Uterus (tissue), 4 donors: ENCODE measurements around the gene ABCC8. TPM values are rescaled to one million over a fixed set of nuclear protein-coding genes. Genes with fewer than 3 reads are reported as not detected.

Experiments used
- DNase-seq, 2 donors: peaks; one replicate each; pipeline ENCODE4 v3.0.0-alpha.2; 2019 to 2020
- H3K27ac ChIP-seq, 2 donors: fragments of 200-600 bp; sonication (generic); 1 replicate in 1 of 2; 2 replicates in 1 of 2; pipeline ENCODE4 v1.5.1; 2016 to 2018
- H3K27me3 ChIP-seq, 2 donors: fragments of 200-600 bp; sonication (generic); one replicate each; pipeline ENCODE4 v1.5.1; 2018 to 2019; ENCODE audit warnings: control low read depth in 1 of 2
- H3K36me3 ChIP-seq, 2 donors: fragments of 200-600 bp; sonication (generic); one replicate each; pipeline ENCODE4 v1.5.1; 2019; ENCODE audit warnings: control low read depth in 1 of 2
- H3K4me1 ChIP-seq, 2 donors: fragments of 200-600 bp; sonication (generic); one replicate each; pipeline ENCODE4 v1.5.1; 2018 to 2019; ENCODE audit warnings: control low read depth in 1 of 2
- H3K4me3 ChIP-seq, 2 donors: fragments of 200-600 bp; sonication (generic); 1 replicate in 1 of 2; 2 replicates in 1 of 2; pipeline ENCODE4 v1.5.1; 2018 to 2019; ENCODE audit warnings: mild to moderate bottlenecking in 1 of 2
- H3K9me3 ChIP-seq, 2 donors: fragments of 200-600 bp; sonication (generic); one replicate each; pipeline ENCODE4 v1.5.1; 2019; ENCODE audit warnings: control low read depth in 1 of 2
- POLR2A ChIP-seq, 2 donors: fragments of 450-650 bp; IDR thresholded peaks; one replicate each; pipeline ENCODE4 v1.6.1; 2016; ENCODE audit warnings: antibody characterized with exemption in 2 of 2, mild to moderate bottlenecking in 1 of 2, moderate library complexity in 1 of 2
- intact Hi-C: fragments of 100-400 bp; cut with DNase I; formaldehyde crosslinking; loops from one replicate; pipeline ENCODE4 v1.15.1; 2023; ENCODE audit warnings: low total_unique reads
- total RNA-seq, 4 donors: library from RNA; depleted of rRNA in 3 of 4; stranded (reverse); fragments of >200 nt in 3 of 4; gene quantifications; one replicate each; pipeline versions ENCODE4 v1.1.0 to v1.2.4, GENCODE V29; 2014 to 2023
- TF ChIP-seq, protein P1 (sequence below), 4 experiments: fragments of 200-600 bp in 2 of 4; fragments of 450-650 bp in 2 of 4; sonication (generic) in 2 of 4; IDR thresholded peaks; one replicate each; pipeline ENCODE4 v1.5.1; 2016 to 2019; ENCODE audit warnings: antibody characterized with exemption in 4 of 4, mild to moderate bottlenecking in 2 of 4, moderate library complexity in 1 of 4
- donor health status: DM: yes; HTN: yes; CAD: no.

The ABCC8 gene
- total RNA-seq, 4 donors from 2014 or later = under 0.01 to 5.5 (median 1.9) TPM; not detected in 1

DNA sequence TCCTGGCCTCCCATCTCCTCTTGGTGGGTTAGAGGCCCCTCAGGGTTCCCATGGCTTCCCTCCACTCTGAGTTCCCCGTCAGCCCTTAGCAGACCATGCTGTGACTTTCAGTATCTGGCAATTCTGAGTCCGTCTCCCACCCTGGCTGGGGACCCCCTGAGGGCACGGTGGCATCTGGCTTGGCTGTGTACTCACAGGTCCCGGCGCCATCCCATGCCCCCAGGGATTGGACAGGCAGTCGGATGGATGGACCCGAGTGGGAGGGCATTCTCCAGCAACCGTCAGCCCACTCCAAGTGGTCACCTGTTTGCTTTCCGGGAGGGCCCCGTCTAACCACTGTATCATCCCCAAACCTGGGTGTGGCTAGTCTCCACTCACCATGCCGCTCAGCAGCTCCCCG, 24.0 kb upstream of the ABCC8 start:
- DNase-seq = no peak
- Histone ChIP-seq H3K27ac (no peak overlapping the region), H3K4me3 (no peak overlapping the region), H3K9me3 (no peaks in the 10 kb centered on the region), H3K36me3 (no peaks in the 10 kb centered on the region), H3K27me3 (no peaks in the 10 kb centered on the region), H3K4me1 (no peaks in the 10 kb centered on the region)
- intact Hi-C loops = no loop called here
- no peak for TF ChIP-seq POLR2A (IDR thresholded peaks at IDR 0.05)
- TF ChIP-seq, protein P1, sequence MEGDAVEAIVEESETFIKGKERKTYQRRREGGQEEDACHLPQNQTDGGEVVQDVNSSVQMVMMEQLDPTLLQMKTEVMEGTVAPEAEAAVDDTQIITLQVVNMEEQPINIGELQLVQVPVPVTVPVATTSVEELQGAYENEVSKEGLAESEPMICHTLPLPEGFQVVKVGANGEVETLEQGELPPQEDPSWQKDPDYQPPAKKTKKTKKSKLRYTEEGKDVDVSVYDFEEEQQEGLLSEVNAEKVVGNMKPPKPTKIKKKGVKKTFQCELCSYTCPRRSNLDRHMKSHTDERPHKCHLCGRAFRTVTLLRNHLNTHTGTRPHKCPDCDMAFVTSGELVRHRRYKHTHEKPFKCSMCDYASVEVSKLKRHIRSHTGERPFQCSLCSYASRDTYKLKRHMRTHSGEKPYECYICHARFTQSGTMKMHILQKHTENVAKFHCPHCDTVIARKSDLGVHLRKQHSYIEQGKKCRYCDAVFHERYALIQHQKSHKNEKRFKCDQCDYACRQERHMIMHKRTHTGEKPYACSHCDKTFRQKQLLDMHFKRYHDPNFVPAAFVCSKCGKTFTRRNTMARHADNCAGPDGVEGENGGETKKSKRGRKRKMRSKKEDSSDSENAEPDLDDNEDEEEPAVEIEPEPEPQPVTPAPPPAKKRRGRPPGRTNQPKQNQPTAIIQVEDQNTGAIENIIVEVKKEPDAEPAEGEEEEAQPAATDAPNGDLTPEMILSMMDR (IDR thresholded peaks at IDR 0.05) = no peak

DNA sequence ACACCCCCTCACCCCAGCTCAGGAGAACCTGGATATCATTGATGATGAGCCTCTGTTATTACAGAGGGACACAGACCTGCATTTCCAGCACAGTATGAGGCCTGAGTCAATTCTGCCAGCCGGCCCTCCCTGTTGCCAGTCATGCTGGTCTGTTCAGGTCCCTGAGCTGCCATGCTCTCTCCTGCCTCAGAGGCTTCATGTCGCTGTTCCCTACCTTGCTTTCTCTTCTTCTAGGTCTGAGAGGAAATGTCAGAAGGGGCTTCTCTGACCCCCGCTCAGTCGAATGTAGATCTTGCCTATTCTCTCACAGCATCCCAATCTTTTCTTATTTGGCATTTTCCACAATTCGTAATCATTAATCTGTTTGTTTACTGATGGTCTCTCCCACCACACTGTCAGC, 21.8 kb upstream of the ABCC8 start:
- no peaks in the 10 kb centered on the region for H3K27me3 ChIP-seq
- no peak for TF ChIP-seq POLR2A (IDR thresholded peaks at IDR 0.05)
- TF ChIP-seq, protein P1 (IDR thresholded peaks at IDR 0.05) = no peak
- no peaks in the 10 kb centered on the region for H3K36me3 ChIP-seq
- no peak for DNase-seq
- intact Hi-C loops = no loop called here
- no peak overlapping the region for H3K27ac ChIP-seq
- no peaks in the 10 kb centered on the region for H3K4me1 ChIP-seq
- H3K9me3 ChIP-seq = no peaks in the 10 kb centered on the region
- H3K4me3 ChIP-seq = no peak overlapping the region

DNA sequence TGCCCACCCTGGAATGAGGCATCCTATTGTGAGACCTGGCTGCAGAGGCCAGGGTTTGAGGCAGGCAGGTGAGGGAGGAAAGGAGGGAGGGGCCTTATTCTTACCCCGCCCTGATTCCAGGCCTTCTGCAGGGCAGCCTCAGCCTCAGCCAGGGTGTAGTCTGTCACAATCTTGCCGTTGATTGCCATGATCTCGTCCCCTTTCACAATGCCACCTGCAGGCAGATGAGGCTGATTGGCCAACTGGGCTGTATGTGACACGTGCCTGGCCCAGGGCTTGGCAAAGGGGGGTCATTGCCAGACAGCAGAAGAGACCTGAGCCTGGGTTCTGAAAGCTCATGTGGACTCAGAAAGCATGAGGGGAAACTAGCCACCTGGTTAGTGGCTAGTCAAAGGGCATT, 21.4 kb upstream of the ABCC8 start:
- TF ChIP-seq POLR2A (IDR thresholded peaks at IDR 0.05) = no peak
- TF ChIP-seq, protein P1 (IDR thresholded peaks at IDR 0.05) = no peak
- H3K27me3 ChIP-seq = no peaks in the 10 kb centered on the region
- intact Hi-C loops = no loop called here
- no peak for DNase-seq
- H3K4me3 ChIP-seq = no peak overlapping the region
- H3K9me3 ChIP-seq = no peaks in the 10 kb centered on the region
- no peaks in the 10 kb centered on the region for H3K36me3 ChIP-seq
- no peak overlapping the region for H3K27ac ChIP-seq
- H3K4me1 ChIP-seq = no peaks in the 10 kb centered on the region

DNA sequence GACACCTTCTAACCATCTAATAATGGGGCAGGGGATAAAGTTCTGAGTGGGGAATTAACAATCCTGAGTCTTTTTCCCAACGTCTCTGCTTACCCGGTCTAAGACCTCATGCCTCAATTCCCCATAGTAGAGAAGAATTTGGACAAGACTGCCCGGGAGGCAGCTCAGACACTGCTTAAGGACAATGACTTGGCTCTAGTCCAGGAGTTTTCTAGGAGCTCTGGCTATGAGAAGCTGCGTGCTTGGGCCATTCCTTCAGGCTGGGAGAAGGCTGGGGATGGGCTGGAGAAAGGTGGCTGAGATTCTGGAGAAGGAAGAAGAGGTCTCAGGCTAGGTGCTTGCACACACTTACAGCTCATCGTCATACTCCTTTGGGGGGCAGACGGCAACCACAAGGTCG, 19.8 kb upstream of the ABCC8 start:
- no peak overlapping the region for H3K27ac ChIP-seq
- H3K4me3 ChIP-seq = no peak overlapping the region
- H3K4me1 ChIP-seq = no peaks in the 10 kb centered on the region
- no peaks in the 10 kb centered on the region for H3K27me3 ChIP-seq
- no peak for DNase-seq
- intact Hi-C loops = no loop called here
- H3K9me3 ChIP-seq = no peaks in the 10 kb centered on the region
- TF ChIP-seq, protein P1 (IDR thresholded peaks at IDR 0.05) = no peak
- TF ChIP-seq POLR2A (IDR thresholded peaks at IDR 0.05) = no peak
- no peaks in the 10 kb centered on the region for H3K36me3 ChIP-seq

DNA sequence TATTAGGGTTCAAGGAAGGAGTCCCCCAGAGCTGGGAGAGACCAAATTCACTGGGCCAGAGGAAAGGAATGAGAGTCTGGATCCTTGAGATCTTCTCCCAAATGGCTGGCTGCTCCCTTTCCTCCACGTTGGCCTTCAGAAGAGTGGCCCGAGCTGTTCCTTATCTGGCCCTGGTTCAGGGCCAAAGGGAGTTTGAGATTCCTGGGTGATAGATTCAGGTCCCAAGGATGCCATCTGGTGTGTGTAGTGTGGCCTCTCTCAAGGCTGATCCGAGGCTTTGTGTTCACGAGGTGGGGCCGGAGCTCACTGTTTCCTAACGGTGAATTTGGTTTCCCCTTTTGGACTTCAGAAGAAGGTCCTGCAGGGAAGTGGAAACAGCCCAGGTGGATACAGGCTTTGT, 17.4 kb upstream of the ABCC8 start:
- TF ChIP-seq, protein P1 (IDR thresholded peaks at IDR 0.05) = no peak
- no peak for TF ChIP-seq POLR2A (IDR thresholded peaks at IDR 0.05)
- Histone ChIP-seq H3K27ac (no peak overlapping the region), H3K9me3 (no peaks in the 10 kb centered on the region), H3K4me3 (no peak overlapping the region), H3K4me1 (no peaks in the 10 kb centered on the region), H3K36me3 (no peaks in the 10 kb centered on the region), H3K27me3 (no peaks in the 10 kb centered on the region)
- DNase-seq = no peak
- intact Hi-C loops = no loop called here
